HL-60 (cell line): Measurements from ENCODE around the gene NLRP2B.

ENCODE experiments used
- DNase-seq, 2 experiments: peaks; one replicate each; pipeline ENCODE4 v3.0.0-alpha.2; 2010 to 2020; ENCODE audit warnings: low read depth in 1 of 2, low spot score in 1 of 2
- H3K27ac ChIP-seq: fragments of 250-450 bp; sonication (Bioruptor Pico); replicated peaks from 2 replicates; pipeline ENCODE4 v1.5.1; 2020; ENCODE audit warnings: mild to moderate bottlenecking, moderate library complexity
- H3K27me3 ChIP-seq: fragments of 250-450 bp; sonication (Bioruptor Pico); 2 replicates; pipeline ENCODE4 v1.5.1; 2021; ENCODE audit warnings: mild to moderate bottlenecking, moderate library complexity; ENCODE audit not compliant: insufficient read depth, poor library complexity, severe bottlenecking
- H3K4me3 ChIP-seq: replicated peaks from 2 replicates; pipeline ENCODE4 v1.5.1; 2011; ENCODE audit warnings: mild to moderate bottlenecking, control low read depth, low read length; ENCODE audit not compliant: insufficient read depth
- GABPA ChIP-seq: IDR thresholded peaks from 2 replicates; pipeline ENCODE4 v1.6.1; 2012; ENCODE audit warnings: low read depth
- POLR2AphosphoS5 ChIP-seq: IDR thresholded peaks from 2 replicates; pipeline ENCODE4 v1.6.1; 2012; ENCODE audit warnings: low read depth
- REST ChIP-seq: IDR thresholded peaks from 2 replicates; pipeline ENCODE4 v1.6.1; 2012; ENCODE audit warnings: low read depth; ENCODE audit not compliant: insufficient replicate concordance
- SPI1 ChIP-seq: IDR thresholded peaks from 2 replicates; pipeline ENCODE4 v1.6.1; 2012; ENCODE audit warnings: low read depth, mild to moderate bottlenecking, borderline replicate concordance
- TF ChIP-seq, protein P1 (sequence below): IDR thresholded peaks from one replicate; pipeline ENCODE4 v1.5.1; 2011; ENCODE audit warnings: low read length, control low read depth, inconsistent platforms; ENCODE audit not compliant: insufficient read depth

Gene NLRP2B

DNA sequence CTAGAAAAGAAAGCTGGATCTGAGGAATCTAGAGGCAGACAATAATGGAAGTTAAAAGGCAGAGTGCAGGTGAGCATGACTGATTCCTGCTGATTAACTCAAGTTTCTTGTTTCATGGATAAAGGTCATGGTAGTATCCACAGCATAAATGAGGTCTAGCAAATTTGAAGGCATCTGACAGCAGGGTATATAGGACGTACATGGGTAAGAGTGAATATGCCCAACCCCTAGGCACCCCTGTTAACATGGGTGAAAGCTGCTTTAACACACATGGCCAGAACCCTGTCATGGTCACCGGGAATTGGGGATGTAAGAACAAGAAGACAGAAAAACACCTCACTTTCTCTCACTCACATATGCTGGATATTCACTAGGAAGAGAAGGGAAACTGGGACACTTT, 25.0 kb downstream of the NLRP2B start:
- no peak for TF ChIP-seq REST
- TF ChIP-seq POLR2AphosphoS5: no peak

GRCh38 chrX:57652705-57653104, 27.4 kb downstream of the NLRP2B start:
- Histone ChIP-seq H3K4me3 (no peak overlapping the region), H3K27me3 (no peaks in the 10 kb centered on the region), H3K27ac (no peak overlapping the region)
- TF ChIP-seq GABPA (no peak), SPI1 (no peak), POLR2AphosphoS5 (no peak), REST (no peak)
- TF ChIP-seq, protein P1, sequence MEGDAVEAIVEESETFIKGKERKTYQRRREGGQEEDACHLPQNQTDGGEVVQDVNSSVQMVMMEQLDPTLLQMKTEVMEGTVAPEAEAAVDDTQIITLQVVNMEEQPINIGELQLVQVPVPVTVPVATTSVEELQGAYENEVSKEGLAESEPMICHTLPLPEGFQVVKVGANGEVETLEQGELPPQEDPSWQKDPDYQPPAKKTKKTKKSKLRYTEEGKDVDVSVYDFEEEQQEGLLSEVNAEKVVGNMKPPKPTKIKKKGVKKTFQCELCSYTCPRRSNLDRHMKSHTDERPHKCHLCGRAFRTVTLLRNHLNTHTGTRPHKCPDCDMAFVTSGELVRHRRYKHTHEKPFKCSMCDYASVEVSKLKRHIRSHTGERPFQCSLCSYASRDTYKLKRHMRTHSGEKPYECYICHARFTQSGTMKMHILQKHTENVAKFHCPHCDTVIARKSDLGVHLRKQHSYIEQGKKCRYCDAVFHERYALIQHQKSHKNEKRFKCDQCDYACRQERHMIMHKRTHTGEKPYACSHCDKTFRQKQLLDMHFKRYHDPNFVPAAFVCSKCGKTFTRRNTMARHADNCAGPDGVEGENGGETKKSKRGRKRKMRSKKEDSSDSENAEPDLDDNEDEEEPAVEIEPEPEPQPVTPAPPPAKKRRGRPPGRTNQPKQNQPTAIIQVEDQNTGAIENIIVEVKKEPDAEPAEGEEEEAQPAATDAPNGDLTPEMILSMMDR: no peak
- no peak for DNase-seq

More for the DNA sequence above, 25.0 kb downstream of the NLRP2B start:
- H3K27me3 ChIP-seq: no peaks in the 10 kb centered on the region
- no peak overlapping the region for H3K27ac ChIP-seq
- H3K4me3 ChIP-seq: no peak overlapping the region
- DNase-seq: no peak

DNA sequence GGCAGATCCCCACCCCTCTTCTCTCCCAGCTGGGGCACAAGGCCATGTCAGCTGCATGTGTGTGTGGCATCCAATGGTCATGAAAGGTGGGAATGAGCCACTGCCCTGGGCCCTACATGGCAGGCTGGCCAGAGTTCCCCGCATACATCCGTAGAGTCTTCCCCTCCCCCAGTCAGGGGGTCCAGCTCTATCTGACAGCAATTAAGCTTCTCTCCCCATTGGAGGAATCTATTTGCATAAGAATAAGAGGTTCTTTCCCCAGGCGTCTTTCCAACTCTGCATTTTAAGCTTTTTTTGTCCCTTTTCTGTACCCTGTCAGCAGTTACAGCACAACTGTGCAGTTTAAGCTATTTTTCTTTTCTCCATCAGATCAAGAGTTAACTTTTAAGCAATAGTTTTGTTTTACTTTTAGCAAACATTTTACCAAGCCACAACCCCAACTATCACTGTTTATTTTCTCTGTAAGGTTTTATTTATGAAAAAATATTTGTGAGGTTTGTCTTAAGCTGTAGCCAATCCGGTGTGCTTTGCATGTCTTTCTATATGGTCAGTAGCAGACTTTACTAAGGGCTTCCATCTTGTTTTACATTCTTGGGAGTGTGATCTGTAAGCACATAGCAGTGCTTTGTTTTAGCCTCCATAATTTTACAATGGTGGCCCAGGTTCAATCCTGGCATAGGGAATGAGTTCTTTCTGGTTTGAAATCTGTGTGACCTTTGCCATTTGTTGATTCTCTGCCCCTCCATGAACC, 28.7 kb downstream of the NLRP2B start:
- Histone ChIP-seq H3K27ac (no peak overlapping the region), H3K27me3 (no peaks in the 10 kb centered on the region), H3K4me3 (no peak overlapping the region)
- DNase-seq: no peak
- TF ChIP-seq SPI1 (no peak), POLR2AphosphoS5 (no peak), REST (no peak), GABPA (no peak)
- TF ChIP-seq, protein P1: no peak

DNA sequence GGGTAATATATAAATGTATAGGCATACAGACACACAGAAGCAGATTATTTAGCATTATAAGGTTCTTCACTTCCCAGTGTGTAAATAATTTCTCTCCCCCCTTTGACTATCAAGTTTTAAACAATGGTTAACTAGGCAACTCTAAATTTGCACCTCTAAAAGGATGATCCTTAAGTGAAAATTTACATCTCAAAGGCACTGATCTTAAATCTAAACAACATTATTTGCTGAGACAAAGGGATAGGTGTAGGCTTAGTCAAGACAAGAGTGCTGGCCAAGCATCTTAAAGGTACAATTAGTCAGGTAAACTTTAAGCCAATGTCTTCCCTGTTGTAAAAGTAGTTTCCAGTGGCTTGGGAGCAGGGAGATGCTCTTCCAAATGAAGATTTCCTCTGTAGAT, 33.0 kb downstream of the NLRP2B start:
- DNase-seq: no peak
- TF ChIP-seq REST (no peak), GABPA (no peak), SPI1 (no peak), POLR2AphosphoS5 (no peak)
- TF ChIP-seq, protein P1: no peak
- no peak overlapping the region for H3K27ac ChIP-seq
- H3K27me3 ChIP-seq: no peaks in the 10 kb centered on the region
- no peak overlapping the region for H3K4me3 ChIP-seq
